H1 (cell line): Measurements from ENCODE around the gene SLC44A5. TPM values are rescaled to one million over a fixed set of nuclear protein-coding genes. Genes with fewer than 3 reads are reported as not detected.

Experiments
- RNF2 ChIP-seq: fragments of 200-900, 300-1000 bp; sonication (generic); IDR thresholded peaks from 2 replicates; pipeline ENCODE4 v1.7.1; 2016; ENCODE audit warnings: borderline replicate concordance, low read depth, mild to moderate bottlenecking, antibody characterized with exemption, low read length; ENCODE audit not compliant: poor library complexity, severe bottlenecking; ENCODE audit errors: missing control alignments
- polyA plus RNA-seq, 7 experiments: library from polyadenylated mRNA; depleted of rRNA in 3 of 7; stranded (reverse) in 5 of 7; unstranded in 2 of 7; fragments of >200 nt in 5 of 7; fragments of 200-250 nt in 2 of 7; gene quantifications; 1 replicate in 5 of 7; 2 replicates in 1 of 7; 4 replicates in 1 of 7; pipeline versions ENCODE4 v1.2.1 to v1.2.3, GENCODE V29; 2011 to 2013; ENCODE audit warnings: missing spikeins in 2 of 7, mixed read lengths in 2 of 7
- total RNA-seq: library from RNA; stranded (reverse); fragmentation: NEBNext Ultra II Directional; extraction: Animal tissue kit (Norgen Biotek cat#: 25700); gene quantifications from 2 replicates; pipeline ENCODE4 v1.2.1, GENCODE V29; 2021

SLC44A5 gene
- total and polyA plus RNA-seq, 2 of the 8 experiments (the other 6 are each of a cell fraction or from before 2014, with no cell fraction given), result 1.8 to 3.3 TPM

GRCh38 chr1:75529488-75529887 lies 81.4 kb downstream of the SLC44A5 start (continued):
- TF ChIP-seq RNF2, result no peak
